GM23248 (cell line): ENCODE data around the gene DBF4. TPM values are rescaled to one million over a fixed set of nuclear protein-coding genes. Genes with fewer than 3 reads are reported as not detected.
A peak's percentile ranks its signal among the peaks of the same experiment; 100 is the strongest.

Experiments
- DNase-seq: peaks from one replicate; pipeline ENCODE4 v3.0.0-alpha.2; 2015
- H2AFZ ChIP-seq: fragments of 200-600 bp; sonication (generic); 2 replicates; pipeline ENCODE4 v1.6.1; 2016; ENCODE audit warnings: antibody characterized with exemption
- H3F3A ChIP-seq: fragments of 200-600 bp; sonication (generic); 2 replicates; pipeline ENCODE4 v1.6.1; 2016; ENCODE audit warnings: mild to moderate bottlenecking, antibody characterized with exemption, mixed run types; ENCODE audit not compliant: insufficient read depth
- H3K27ac ChIP-seq: fragments of 200-600 bp; sonication (generic); 2 replicates; pipeline ENCODE4 v1.5.1; 2016; ENCODE audit warnings: mild to moderate bottlenecking
- H3K27me3 ChIP-seq: fragments of 200-600 bp; sonication (generic); replicated peaks from 2 replicates; pipeline ENCODE4 v1.6.1; 2016; ENCODE audit warnings: mild to moderate bottlenecking; ENCODE audit not compliant: insufficient read depth
- H3K36me3 ChIP-seq: fragments of 200-600 bp; sonication (generic); 2 replicates; pipeline ENCODE4 v1.6.1; 2016; ENCODE audit warnings: low read depth, mild to moderate bottlenecking
- H3K4me1 ChIP-seq: fragments of 200-600 bp; sonication (generic); 2 replicates; pipeline ENCODE4 v1.6.1; 2016; ENCODE audit warnings: mild to moderate bottlenecking; ENCODE audit not compliant: insufficient read depth
- H3K4me2 ChIP-seq: fragments of 200-600 bp; sonication (generic); one replicate; pipeline ENCODE4 v1.6.1; 2016; ENCODE audit warnings: mild to moderate bottlenecking; ENCODE audit not compliant: unreplicated experiment
- H3K4me3 ChIP-seq: fragments of 200-600 bp; sonication (generic); 2 replicates; pipeline ENCODE4 v1.5.1; 2016; ENCODE audit warnings: mild to moderate bottlenecking
- H3K79me2 ChIP-seq: fragments of 200-600 bp; sonication (generic); 2 replicates; pipeline ENCODE4 v1.6.1; 2016; ENCODE audit warnings: mild to moderate bottlenecking; ENCODE audit not compliant: insufficient read depth
- H3K9ac ChIP-seq: fragments of 200-600 bp; sonication (generic); 2 replicates; pipeline ENCODE4 v1.6.1; 2016; ENCODE audit warnings: mild to moderate bottlenecking
- H3K9me2 ChIP-seq: fragments of 200-600 bp; sonication (generic); 2 replicates; pipeline ENCODE4 v1.6.1; 2016; ENCODE audit warnings: mixed run types, mild to moderate bottlenecking, moderate library complexity; ENCODE audit not compliant: insufficient read depth
- H3K9me3 ChIP-seq: fragments of 200-600 bp; sonication (generic); one replicate; pipeline ENCODE4 v1.6.1; 2017; ENCODE audit warnings: low read depth
- H4K20me1 ChIP-seq: fragments of 200-600 bp; sonication (generic); 2 replicates; pipeline ENCODE4 v1.6.0; 2016; ENCODE audit not compliant: insufficient read depth
- EZH2 ChIP-seq: fragments of 200-600 bp; sonication (generic); IDR thresholded peaks from 2 replicates; pipeline ENCODE4 v1.6.1; 2018; ENCODE audit warnings: antibody characterized with exemption, mild to moderate bottlenecking; ENCODE audit not compliant: insufficient read depth, poor library complexity, severe bottlenecking
- EZH2phosphoT487 ChIP-seq: fragments of 200-600 bp; sonication (generic); IDR thresholded peaks from 2 replicates; pipeline ENCODE4 v1.6.1; 2018; ENCODE audit warnings: antibody characterized with exemption, moderate library complexity, mild to moderate bottlenecking, low read depth; ENCODE audit not compliant: insufficient read depth
- WGBS, 2 experiments: methylation state at CpG; one replicate each; pipeline ENCODE4 v1.1.6; 2015 to 2017; ENCODE audit warnings: low lambda C conversion rate in 2 of 2, low coverage in 1 of 2; ENCODE audit errors: missing lambda C conversion rate in 2 of 2; 5-methylcytosine and 5-hydroxymethylcytosine counted together
- in situ Hi-C: fragments of 300-500 bp; cut with MboI; formaldehyde crosslinking; loops from 2 replicates; pipeline ENCODE4 v1.15.0; 2020
- polyA plus RNA-seq: library from polyadenylated mRNA; unstranded; fragments of >200 nt; fragmentation: Nextera tagmentation; extraction: Ambion mirVana; gene quantifications from 2 replicates; pipeline ENCODE4 v1.2.1, GENCODE V29; 2016
- total RNA-seq: library from RNA; depleted of rRNA; stranded (reverse); fragments of >200 nt; shearing (Covaris generic); gene quantifications from 2 replicates; pipeline ENCODE4 v1.2.3, GENCODE V29; 2014

The DBF4 gene
- total and polyA plus RNA-seq, 2 experiments from 2014 or later: 14.7 to 26.2 TPM

- DNase-seq: no peak
- Histone ChIP-seq H3K9me2 (no peaks in the 10 kb centered on the region), H3K4me2 (no peak overlapping the region), H3K79me2 (no peaks in the 10 kb centered on the region), H4K20me1 (no peaks in the 10 kb centered on the region), H3K9me3 (no peaks in the 10 kb centered on the region), H2AFZ (no peak overlapping the region), H3K36me3 (no peaks in the 10 kb centered on the region), H3K9ac (no peak overlapping the region), H3F3A (no peaks in the 10 kb centered on the region), H3K27ac (no peak overlapping the region), H3K4me3 (no peak overlapping the region), H3K4me1 (no peaks in the 10 kb centered on the region), H3K27me3 (no peaks in the 10 kb centered on the region)
- 48 to 49% methylated on average over 6 of the region's 6 CpGs for WGBS, 2 experiments
- in situ Hi-C loops: no loop called here
- TF ChIP-seq EZH2phosphoT487 (no peak), EZH2 (no peak)
These were observed 50.5 kb downstream of the DBF4 start for GRCh38 chr7:87926581-87927461.

DNA sequence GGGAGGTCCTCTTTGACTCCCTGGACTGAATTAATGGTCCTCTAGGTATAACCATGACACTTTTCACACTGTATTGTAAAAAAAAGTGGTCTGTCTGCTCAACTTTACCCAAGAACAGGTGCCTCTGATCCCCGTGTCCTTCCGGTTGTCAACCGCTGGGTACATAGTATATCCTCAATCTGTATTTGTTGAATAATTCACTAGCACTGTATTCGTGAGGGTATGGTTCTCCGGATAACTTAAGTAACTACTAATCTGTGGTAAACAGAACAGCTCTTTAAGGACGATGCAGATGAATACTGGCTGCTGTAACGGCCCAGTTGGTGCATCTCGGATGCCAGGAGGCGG is 57.3 kb downstream of the DBF4 start:
- no peaks in the 10 kb centered on the region for H3K79me2 ChIP-seq
- peak overlapping the region; percentile 76 for H3K4me3 ChIP-seq
- H3K9me2 ChIP-seq: no peaks in the 10 kb centered on the region
- H3K9me3 ChIP-seq: no peaks in the 10 kb centered on the region
- no peak for DNase-seq
- in situ Hi-C loops: no loop called here
- 11 to 13% methylated on average over 9 of the region's 9 CpGs for WGBS, 2 experiments
- no peak overlapping the region for H3K27ac ChIP-seq
- TF ChIP-seq EZH2: no peak
- no peak for TF ChIP-seq EZH2phosphoT487
- no peaks in the 10 kb centered on the region for H4K20me1 ChIP-seq
- peak overlapping the region; percentile 80 for H2AFZ ChIP-seq
- H3K36me3 ChIP-seq: no peaks in the 10 kb centered on the region
- no peaks in the 10 kb centered on the region for H3K4me1 ChIP-seq
- no peak overlapping the region for H3K9ac ChIP-seq
- peak overlapping the region; percentile 96 for H3K4me2 ChIP-seq
- H3F3A ChIP-seq: no peaks in the 10 kb centered on the region
- H3K27me3 ChIP-seq: peaks cover 15% of the 10 kb centered on the region; the same call in 1 of the 2 replicates

DNA sequence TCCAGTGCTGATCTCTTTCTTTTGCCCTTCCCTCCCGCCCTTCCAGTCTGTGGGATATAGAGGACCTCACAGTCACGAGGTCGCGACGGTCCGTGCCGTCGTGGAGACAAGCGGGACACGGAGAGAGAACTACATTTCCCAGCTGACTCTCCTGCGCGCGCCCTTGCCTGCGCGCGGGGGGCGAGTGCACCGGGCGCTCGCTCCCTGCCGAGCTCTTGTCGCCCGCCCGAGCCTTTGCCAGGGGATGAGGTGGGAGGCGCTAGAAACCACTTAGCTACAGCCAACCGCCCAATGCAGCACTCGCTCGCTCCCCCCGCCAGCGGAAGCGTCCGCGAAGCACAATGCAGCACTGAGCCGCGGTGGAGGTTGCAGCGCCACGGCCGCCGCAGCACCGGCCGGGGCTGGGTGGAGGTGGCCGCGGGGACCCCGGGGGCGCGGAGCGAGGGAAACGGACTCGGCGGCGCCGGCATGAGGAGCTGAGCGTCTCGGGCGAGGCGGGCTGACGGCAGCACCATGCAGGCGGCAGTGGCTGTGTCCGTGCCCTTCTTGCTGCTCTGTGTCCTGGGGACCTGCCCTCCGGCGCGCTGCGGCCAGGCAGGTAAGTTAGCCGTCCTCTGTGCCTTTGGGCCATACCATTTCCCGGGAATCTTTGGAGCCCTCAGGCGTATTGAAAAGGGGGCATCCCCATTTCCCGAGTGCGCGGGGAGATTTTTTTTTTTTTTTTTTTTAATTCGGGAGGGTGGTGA is 57.8 kb downstream of the DBF4 start, which contains the start of gene ADAM22:
Gene ADAM22 (plus strand): TSS at position 299 of the 746 bp plus-strand sequence. CDS start 215 bp downstream, at position 514.
- no peak within 1 kb of the TSS for H3K27ac ChIP-seq
- H3F3A ChIP-seq: no peaks in the 10 kb centered on the region
- H3K4me1 ChIP-seq: no peaks in the 10 kb centered on the region
- H3K79me2 ChIP-seq: no peaks in the 10 kb centered on the region
- no peaks in the 10 kb centered on the region for H4K20me1 ChIP-seq
- H2AFZ ChIP-seq: peak within 1 kb of the TSS; percentile 80
- H3K9me3 ChIP-seq: no peaks in the 10 kb centered on the region
- 2% methylated on average over 58 to 69 of the region's 70 CpGs for WGBS, 2 experiments
- DNase-seq: peak; percentile 78
- H3K4me3 ChIP-seq: peak within 1 kb of the TSS; percentile 76
- TF ChIP-seq EZH2 (no peak), EZH2phosphoT487 (no peak)
- H3K36me3 ChIP-seq: no peaks in the 10 kb centered on the region
- in situ Hi-C loops: no loop called here
- peak within 1 kb of the TSS; percentile 96 for H3K4me2 ChIP-seq
- no peak within 1 kb of the TSS for H3K9ac ChIP-seq
- H3K27me3 ChIP-seq: peaks cover 15% of the 10 kb centered on the region; the same call in 1 of the 2 replicates
- no peaks in the 10 kb centered on the region for H3K9me2 ChIP-seq

DNA sequence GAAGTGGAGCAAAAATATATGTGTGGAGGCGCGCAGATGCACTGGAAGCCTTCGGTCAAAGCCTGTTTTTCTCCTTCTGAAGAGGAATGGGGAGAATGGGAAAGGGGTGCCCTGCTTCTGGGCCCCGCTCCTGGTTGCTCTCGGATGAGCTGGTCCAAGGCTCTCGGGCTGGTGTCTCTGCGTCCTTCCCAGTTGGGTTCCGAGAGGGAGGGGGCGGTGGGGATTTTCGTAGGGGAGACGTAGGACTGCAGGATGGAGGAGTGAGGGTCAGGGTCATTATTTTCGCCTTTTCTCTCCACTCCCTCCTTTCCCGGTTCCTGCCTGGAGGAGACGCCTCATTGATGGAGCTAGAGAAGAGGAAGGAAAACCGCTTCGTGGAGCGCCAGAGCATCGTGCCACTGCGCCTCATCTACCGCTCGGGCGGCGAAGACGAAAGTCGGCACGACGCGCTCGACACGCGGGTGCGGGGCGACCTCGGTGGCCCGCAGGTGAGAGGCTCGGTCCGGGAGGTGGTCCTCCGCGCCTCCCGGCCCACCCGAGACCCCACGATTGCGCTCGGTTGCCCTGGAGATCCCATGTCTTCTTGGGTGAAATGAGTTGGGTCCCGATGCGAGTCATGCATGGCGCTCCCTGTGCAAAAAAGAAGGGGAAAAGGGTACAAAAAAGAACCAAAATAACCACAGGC is 58.5 kb downstream of the DBF4 start:
- Histone ChIP-seq H3K36me3 (no peaks in the 10 kb centered on the region), H3K27me3 (peaks cover 15% of the 10 kb centered on the region; the same call in 1 of the 2 replicates), H3K9ac (no peak overlapping the region), H3K79me2 (no peaks in the 10 kb centered on the region), H3K4me2 (peak overlapping the region; percentile 96), H3K27ac (no peak overlapping the region), H2AFZ (peak overlapping the region; percentile 80), H3K9me2 (no peaks in the 10 kb centered on the region), H4K20me1 (no peaks in the 10 kb centered on the region), H3K9me3 (no peaks in the 10 kb centered on the region), H3F3A (no peaks in the 10 kb centered on the region), H3K4me1 (no peaks in the 10 kb centered on the region), H3K4me3 (peak overlapping the region; percentile 76)
- WGBS, 2 experiments: 4% methylated on average over 44 to 47 of the region's 47 CpGs
- TF ChIP-seq EZH2phosphoT487 (no peak), EZH2 (no peak)
- in situ Hi-C loops: no loop called here
- peak; percentile 36 for DNase-seq
